CD4-positive, CD25-positive, alpha-beta regulatory T cell (primary cell): ENCODE data around the gene CCR2. TPM values are rescaled to one million over a fixed set of nuclear protein-coding genes. Genes with fewer than 3 reads are reported as not detected.
A peak's percentile ranks its signal among the peaks of the same experiment; 100 is the strongest.

ENCODE experiments used
- ATAC-seq, 2 donors: fragments of 150-1000 bp; cut with Tn5 transposase; one replicate each; pipeline ENCODE4 v1.10.0; 2021; ENCODE audit warnings: low read depth in 2 of 2, moderate number of reproducible peaks in 2 of 2, moderate library complexity in 1 of 2
- DNase-seq, 3 donors: peaks; one replicate each; pipeline versions ENCODE4 v3.0.0 to v3.0.0-alpha.2; 2012 to 2022; ENCODE audit warnings: mixed read lengths in 1 of 3
- H3K27ac ChIP-seq: one replicate; pipeline ENCODE4 v1.7.0; 2013; ENCODE audit warnings: mild to moderate bottlenecking, low read length; ENCODE audit not compliant: insufficient read depth, poor library complexity, severe bottlenecking
- H3K27me3 ChIP-seq: one replicate; pipeline ENCODE4 v1.7.0; 2013; ENCODE audit warnings: low read length; ENCODE audit not compliant: control insufficient read depth, insufficient read depth
- H3K36me3 ChIP-seq: one replicate; pipeline ENCODE4 v1.7.0; 2013; ENCODE audit warnings: mild to moderate bottlenecking, low read length, moderate library complexity; ENCODE audit not compliant: control insufficient read depth, insufficient read depth
- H3K4me1 ChIP-seq: 2 replicates; pipeline ENCODE4 v1.7.0; 2013; ENCODE audit warnings: mild to moderate bottlenecking, low read length; ENCODE audit not compliant: insufficient read depth, control insufficient read depth, poor library complexity, severe bottlenecking
- H3K4me3 ChIP-seq: one replicate; pipeline ENCODE4 v1.7.0; 2013; ENCODE audit warnings: low read depth, mild to moderate bottlenecking, low read length, moderate library complexity
- H3K9me3 ChIP-seq, 2 experiments: 1 replicate in 1 of 2; 2 replicates in 1 of 2; pipeline ENCODE4 v1.7.0; 2013; ENCODE audit warnings: low read length in 2 of 2, mild to moderate bottlenecking in 1 of 2, moderate library complexity in 1 of 2; ENCODE audit not compliant: control insufficient read depth in 2 of 2
- H3K27ac Mint-ChIP-seq, 3 donors: one replicate each; pipeline ENCODE4 v1.8.0; 2020 to 2022; ENCODE audit warnings: mild to moderate bottlenecking in 3 of 3, mixed read lengths in 3 of 3, moderate library complexity in 2 of 3
- H3K27me3 Mint-ChIP-seq: one replicate; pipeline ENCODE4 v1.8.0; 2022; ENCODE audit warnings: mild to moderate bottlenecking, mixed read lengths
- H3K36me3 Mint-ChIP-seq: one replicate; pipeline ENCODE4 v1.8.0; 2020; ENCODE audit warnings: mixed read lengths
- H3K4me1 Mint-ChIP-seq, 4 donors: one replicate each; pipeline ENCODE4 v1.8.0; 2020 to 2022; ENCODE audit warnings: mixed read lengths in 4 of 4, mild to moderate bottlenecking in 1 of 4
- H3K4me3 Mint-ChIP-seq, 4 donors: one replicate each; pipeline ENCODE4 v1.8.0; 2020 to 2022; ENCODE audit warnings: mild to moderate bottlenecking in 4 of 4, mixed read lengths in 4 of 4, moderate library complexity in 3 of 4
- H3K9me3 Mint-ChIP-seq, 7 donors: one replicate each; pipeline ENCODE4 v1.8.0; 2020 to 2022; ENCODE audit warnings: mixed read lengths in 7 of 7, mild to moderate bottlenecking in 3 of 7, moderate library complexity in 2 of 7
- polyA plus RNA-seq, 4 donors: library from polyadenylated mRNA; unstranded; fragments of 300-500 nt; fragmentation: Illumina TruSeq; gene quantifications; one replicate each; pipeline ENCODE4 v1.2.3, GENCODE V29; 2021
- total RNA-seq: library from RNA; stranded (reverse); gene quantifications from one replicate; pipeline ENCODE4 v1.2.3, GENCODE V29; 2022

Gene CCR2
- total RNA-seq (9.5 TPM), polyA plus RNA-seq (10 to 100 TPM; 14.4 to 25.6 (median 16.5) TPM)

GRCh38 chr3:46353647-46354410 lies at the start of gene CCR2:
TSS of gene CCR2 (plus strand) at chr3:46354111. CDS start at chr3:46357528, 3,417 bp downstream.
- peaks cover 4% of the 10 kb centered on the region for H3K27me3 Mint-ChIP-seq

GRCh38 chr3:46304739-46305138 lies 49.2 kb upstream of the CCR2 start:
- peaks cover 23% of the 10 kb centered on the region for H3K4me1 ChIP-seq
- H3K27me3 Mint-ChIP-seq, result peaks cover 7% of the 10 kb centered on the region
- no peak overlapping the region for H3K4me3 Mint-ChIP-seq
- no peak overlapping the region for H3K27ac ChIP-seq
- DNase-seq, result no peak
- ATAC-seq, result no peak
- no peak overlapping the region for H3K4me3 ChIP-seq
- H3K4me1 Mint-ChIP-seq, result peaks cover 9 to 45% (median 33%) of the 10 kb centered on the region in 4 donors
- H3K9me3 ChIP-seq, result no peaks in the 10 kb centered on the region
- H3K27ac Mint-ChIP-seq, result no peak overlapping the region
- no peaks in the 10 kb centered on the region for H3K36me3 Mint-ChIP-seq
- H3K36me3 ChIP-seq, result no peaks in the 10 kb centered on the region
- peaks cover 0 to 1% (median 0%) of the 10 kb centered on the region in 7 donors for H3K9me3 Mint-ChIP-seq
- no peaks in the 10 kb centered on the region for H3K27me3 ChIP-seq

More at GRCh38 chr3:46353647-46354410, at the start of gene CCR2:
- peaks cover 23% of the 10 kb centered on the region for H3K4me1 ChIP-seq
- peak within 1 kb of the TSS; percentile 6 to 79 (median 57) for H3K27ac Mint-ChIP-seq
- H3K9me3 Mint-ChIP-seq, result peaks cover 0 to 3% (median 0%) of the 10 kb centered on the region in 7 donors
- no peaks in the 10 kb centered on the region for H3K27me3 ChIP-seq
- DNase-seq (no peak), ATAC-seq (no peak)
- peak within 1 kb of the TSS; percentile 63 for H3K4me3 ChIP-seq
- no peak within 1 kb of the TSS for H3K27ac ChIP-seq
- H3K36me3 Mint-ChIP-seq, result no peaks in the 10 kb centered on the region
- no peaks in the 10 kb centered on the region for H3K9me3 ChIP-seq
- H3K36me3 ChIP-seq, result no peaks in the 10 kb centered on the region
- peak within 1 kb of the TSS; percentile 66 to 78 (median 74) for H3K4me3 Mint-ChIP-seq
- peaks cover 27 to 59% (median 48%) of the 10 kb centered on the region in 4 donors for H3K4me1 Mint-ChIP-seq

GRCh38 chr3:46312991-46313390 lies 40.9 kb upstream of the CCR2 start:
- DNase-seq, result no peak
- peaks cover 0 to 9% (median 2%) of the 10 kb centered on the region in 7 donors for H3K9me3 Mint-ChIP-seq

GRCh38 chr3:46314517-46314916 lies 39.4 kb upstream of the CCR2 start:
- H3K27ac ChIP-seq, result no peak overlapping the region
- H3K27me3 ChIP-seq, result no peaks in the 10 kb centered on the region
- Mint-ChIP-seq H3K9me3 (peaks cover 0 to 9% (median 3%) of the 10 kb centered on the region in 7 donors), H3K27me3 (peaks cover 4% of the 10 kb centered on the region), H3K4me3 (no peak overlapping the region), H3K36me3 (no peaks in the 10 kb centered on the region), H3K27ac (no peak overlapping the region), H3K4me1 (peaks cover 5 to 6% (median 6%) of the 10 kb centered on the region in 4 donors)
- no peaks in the 10 kb centered on the region for H3K36me3 ChIP-seq
- ATAC-seq (no peak), DNase-seq (peak in 1 of 3 donors; percentile 46)
- H3K9me3 ChIP-seq, result no peaks in the 10 kb centered on the region
- H3K4me3 ChIP-seq, result no peak overlapping the region
- H3K4me1 ChIP-seq, result no peaks in the 10 kb centered on the region

More at GRCh38 chr3:46312991-46313390, 40.9 kb upstream of the CCR2 start:
- Histone ChIP-seq H3K4me3 (no peak overlapping the region), H3K36me3 (no peaks in the 10 kb centered on the region), H3K27me3 (no peaks in the 10 kb centered on the region), H3K9me3 (no peaks in the 10 kb centered on the region), H3K4me1 (no peaks in the 10 kb centered on the region), H3K27ac (no peak overlapping the region)
- Mint-ChIP-seq H3K4me1 (peaks cover 5 to 6% (median 6%) of the 10 kb centered on the region in 4 donors), H3K27ac (peak overlapping the region in 1 of 3 donors; percentile 58), H3K36me3 (no peaks in the 10 kb centered on the region), H3K4me3 (no peak overlapping the region), H3K27me3 (peaks cover 11% of the 10 kb centered on the region)
- ATAC-seq, result no peak

- Histone ChIP-seq H3K4me3 (no peak overlapping the region), H3K9me3 (no peaks in the 10 kb centered on the region), H3K36me3 (no peaks in the 10 kb centered on the region), H3K4me1 (no peaks in the 10 kb centered on the region), H3K27me3 (no peaks in the 10 kb centered on the region), H3K27ac (no peak overlapping the region)
- no peak for DNase-seq
- Mint-ChIP-seq H3K9me3 (peaks cover 0 to 9% (median 3%) of the 10 kb centered on the region in 7 donors), H3K4me1 (peaks cover 5 to 6% (median 6%) of the 10 kb centered on the region in 4 donors), H3K27me3 (peaks cover under 1% of the 10 kb centered on the region), H3K4me3 (no peak overlapping the region), H3K27ac (no peak overlapping the region), H3K36me3 (no peaks in the 10 kb centered on the region)
- no peak for ATAC-seq
Observed at GRCh38 chr3:46316206-46316605, 37.7 kb upstream of the CCR2 start.

- Histone ChIP-seq H3K36me3 (no peaks in the 10 kb centered on the region), H3K27ac (no peak overlapping the region), H3K9me3 (no peaks in the 10 kb centered on the region), H3K27me3 (no peaks in the 10 kb centered on the region), H3K4me3 (no peak overlapping the region), H3K4me1 (no peaks in the 10 kb centered on the region)
- Mint-ChIP-seq H3K4me1 (peaks cover 3 to 6% (median 5%) of the 10 kb centered on the region in 4 donors), H3K27me3 (no peaks in the 10 kb centered on the region), H3K4me3 (no peak overlapping the region), H3K36me3 (no peaks in the 10 kb centered on the region), H3K9me3 (peaks cover 0 to 9% (median 3%) of the 10 kb centered on the region in 7 donors), H3K27ac (no peak overlapping the region)
- ATAC-seq (no peak), DNase-seq (no peak)
Observed at GRCh38 chr3:46318207-46318927, 35.5 kb upstream of the CCR2 start.

- Histone ChIP-seq H3K4me1 (no peaks in the 10 kb centered on the region), H3K36me3 (no peaks in the 10 kb centered on the region), H3K27ac (no peak overlapping the region), H3K27me3 (no peaks in the 10 kb centered on the region), H3K4me3 (no peak overlapping the region), H3K9me3 (no peaks in the 10 kb centered on the region)
- H3K4me3 Mint-ChIP-seq, result no peak overlapping the region
- ATAC-seq (no peak), DNase-seq (no peak)
- H3K27ac Mint-ChIP-seq, result no peak overlapping the region
- H3K9me3 Mint-ChIP-seq, result peaks cover 0 to 8% (median 3%) of the 10 kb centered on the region in 7 donors
- no peaks in the 10 kb centered on the region for H3K27me3 Mint-ChIP-seq
- H3K4me1 Mint-ChIP-seq, result no peaks in the 10 kb centered on the region
- no peaks in the 10 kb centered on the region for H3K36me3 Mint-ChIP-seq
Observed at GRCh38 chr3:46321461-46322104, 32.3 kb upstream of the CCR2 start.
